ENCODE measurements around the gene COX7A2L. TPM values are rescaled to one million over a fixed set of nuclear protein-coding genes. Genes with fewer than 3 reads are reported as not detected.

COX7A2L gene
- total RNA-seq, 1 experiment from 2014 or later, result 99.5 TPM

DNA sequence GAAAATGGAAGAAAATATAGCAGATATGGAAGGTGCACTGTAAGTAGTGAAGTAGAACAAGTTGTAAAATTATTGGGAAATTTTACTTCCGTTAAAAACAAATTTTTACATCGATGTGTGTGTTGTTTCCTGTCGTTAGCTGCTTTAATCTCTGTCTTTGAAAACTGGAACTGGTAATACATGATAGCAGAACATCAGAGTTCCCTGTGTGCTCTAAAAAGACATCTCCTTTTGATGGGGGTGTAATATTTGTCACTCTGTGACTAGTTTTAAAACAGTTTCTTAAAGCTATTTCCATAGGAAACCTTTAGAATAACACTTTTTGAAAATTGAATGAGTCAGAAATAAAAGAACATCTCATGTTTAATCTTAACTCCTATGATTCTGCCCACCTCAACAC, 43.5 kb downstream of the COX7A2L start:
- H3K36me3 Mint-ChIP-seq, result peaks cover 35% of the 10 kb centered on the region
- TF ChIP-seq CREB1 (CRISPR knock-in tag; IDR thresholded peaks at IDR 0.05) (no peak), SMAD3 (CRISPR knock-in tag; IDR thresholded peaks at IDR 0.05; ENCODE audit: borderline replicate concordance) (no peak), NFYB (CRISPR knock-in tag; conservative IDR thresholded peaks at IDR 0.05; ENCODE audit: low read depth) (no peak), ZNF121 (CRISPR knock-in tag; IDR thresholded peaks at IDR 0.05) (no peak), IRF2 (CRISPR knock-in tag; IDR thresholded peaks at IDR 0.05; ENCODE audit: borderline replicate concordance, low read depth) (no peak), FOXK1 (CRISPR knock-in tag; IDR thresholded peaks at IDR 0.05) (no peak), TCF7 (CRISPR knock-in tag; IDR thresholded peaks at IDR 0.05; ENCODE audit: low read depth) (no peak), KAT7 (CRISPR knock-in tag; IDR thresholded peaks at IDR 0.05; ENCODE audit: borderline replicate concordance) (no peak)
- TF ChIP-seq, protein P1, sequence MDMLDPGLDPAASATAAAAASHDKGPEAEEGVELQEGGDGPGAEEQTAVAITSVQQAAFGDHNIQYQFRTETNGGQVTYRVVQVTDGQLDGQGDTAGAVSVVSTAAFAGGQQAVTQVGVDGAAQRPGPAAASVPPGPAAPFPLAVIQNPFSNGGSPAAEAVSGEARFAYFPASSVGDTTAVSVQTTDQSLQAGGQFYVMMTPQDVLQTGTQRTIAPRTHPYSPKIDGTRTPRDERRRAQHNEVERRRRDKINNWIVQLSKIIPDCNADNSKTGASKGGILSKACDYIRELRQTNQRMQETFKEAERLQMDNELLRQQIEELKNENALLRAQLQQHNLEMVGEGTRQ (CRISPR knock-in tag; IDR thresholded peaks at IDR 0.05), result no peak
- TF ChIP-seq, protein P2, sequence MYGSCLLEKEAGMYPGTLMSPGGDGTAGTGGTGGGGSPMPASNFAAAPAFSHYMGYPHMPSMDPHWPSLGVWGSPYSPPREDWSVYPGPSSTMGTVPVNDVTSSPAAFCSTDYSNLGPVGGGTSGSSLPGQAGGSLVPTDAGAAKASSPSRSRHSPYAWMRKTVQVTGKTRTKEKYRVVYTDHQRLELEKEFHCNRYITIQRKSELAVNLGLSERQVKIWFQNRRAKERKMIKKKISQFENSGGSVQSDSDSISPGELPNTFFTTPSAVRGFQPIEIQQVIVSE (CRISPR knock-in tag; IDR thresholded peaks at IDR 0.05; ENCODE audit: borderline replicate concordance), result no peak
- TF ChIP-seq, protein P3, sequence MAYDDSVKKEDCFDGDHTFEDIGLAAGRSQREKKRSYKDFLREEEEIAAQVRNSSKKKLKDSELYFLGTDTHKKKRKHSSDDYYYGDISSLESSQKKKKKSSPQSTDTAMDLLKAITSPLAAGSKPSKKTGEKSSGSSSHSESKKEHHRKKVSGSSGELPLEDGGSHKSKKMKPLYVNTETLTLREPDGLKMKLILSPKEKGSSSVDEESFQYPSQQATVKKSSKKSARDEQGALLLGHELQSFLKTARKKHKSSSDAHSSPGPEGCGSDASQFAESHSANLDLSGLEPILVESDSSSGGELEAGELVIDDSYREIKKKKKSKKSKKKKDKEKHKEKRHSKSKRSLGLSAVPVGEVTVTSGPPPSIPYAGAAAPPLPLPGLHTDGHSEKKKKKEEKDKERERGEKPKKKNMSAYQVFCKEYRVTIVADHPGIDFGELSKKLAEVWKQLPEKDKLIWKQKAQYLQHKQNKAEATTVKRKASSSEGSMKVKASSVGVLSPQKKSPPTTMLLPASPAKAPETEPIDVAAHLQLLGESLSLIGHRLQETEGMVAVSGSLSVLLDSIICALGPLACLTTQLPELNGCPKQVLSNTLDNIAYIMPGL (CRISPR knock-in tag; IDR thresholded peaks at IDR 0.05), result no peak
- TF ChIP-seq, protein P4, sequence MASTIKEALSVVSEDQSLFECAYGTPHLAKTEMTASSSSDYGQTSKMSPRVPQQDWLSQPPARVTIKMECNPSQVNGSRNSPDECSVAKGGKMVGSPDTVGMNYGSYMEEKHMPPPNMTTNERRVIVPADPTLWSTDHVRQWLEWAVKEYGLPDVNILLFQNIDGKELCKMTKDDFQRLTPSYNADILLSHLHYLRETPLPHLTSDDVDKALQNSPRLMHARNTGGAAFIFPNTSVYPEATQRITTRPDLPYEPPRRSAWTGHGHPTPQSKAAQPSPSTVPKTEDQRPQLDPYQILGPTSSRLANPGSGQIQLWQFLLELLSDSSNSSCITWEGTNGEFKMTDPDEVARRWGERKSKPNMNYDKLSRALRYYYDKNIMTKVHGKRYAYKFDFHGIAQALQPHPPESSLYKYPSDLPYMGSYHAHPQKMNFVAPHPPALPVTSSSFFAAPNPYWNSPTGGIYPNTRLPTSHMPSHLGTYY (CRISPR knock-in tag; IDR thresholded peaks at IDR 0.05), result no peak
- TF ChIP-seq, protein P5, sequence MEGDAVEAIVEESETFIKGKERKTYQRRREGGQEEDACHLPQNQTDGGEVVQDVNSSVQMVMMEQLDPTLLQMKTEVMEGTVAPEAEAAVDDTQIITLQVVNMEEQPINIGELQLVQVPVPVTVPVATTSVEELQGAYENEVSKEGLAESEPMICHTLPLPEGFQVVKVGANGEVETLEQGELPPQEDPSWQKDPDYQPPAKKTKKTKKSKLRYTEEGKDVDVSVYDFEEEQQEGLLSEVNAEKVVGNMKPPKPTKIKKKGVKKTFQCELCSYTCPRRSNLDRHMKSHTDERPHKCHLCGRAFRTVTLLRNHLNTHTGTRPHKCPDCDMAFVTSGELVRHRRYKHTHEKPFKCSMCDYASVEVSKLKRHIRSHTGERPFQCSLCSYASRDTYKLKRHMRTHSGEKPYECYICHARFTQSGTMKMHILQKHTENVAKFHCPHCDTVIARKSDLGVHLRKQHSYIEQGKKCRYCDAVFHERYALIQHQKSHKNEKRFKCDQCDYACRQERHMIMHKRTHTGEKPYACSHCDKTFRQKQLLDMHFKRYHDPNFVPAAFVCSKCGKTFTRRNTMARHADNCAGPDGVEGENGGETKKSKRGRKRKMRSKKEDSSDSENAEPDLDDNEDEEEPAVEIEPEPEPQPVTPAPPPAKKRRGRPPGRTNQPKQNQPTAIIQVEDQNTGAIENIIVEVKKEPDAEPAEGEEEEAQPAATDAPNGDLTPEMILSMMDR (IDR thresholded peaks at IDR 0.05), result no peak
- no peak for DNase-seq (ENCODE audit: low spot score)
- ChIA-PET CTCF (no interaction called here), POLR2A (no interaction called here)
- peaks cover 4% of the 10 kb centered on the region for H3K9me3 Mint-ChIP-seq
- no peak for ATAC-seq
- no peak overlapping the region for H3K4me3 Mint-ChIP-seq
- H3K27me3 Mint-ChIP-seq (ENCODE audit: low read depth), result no peaks in the 10 kb centered on the region
- H3K27ac Mint-ChIP-seq, result no peak overlapping the region
- H3K4me1 Mint-ChIP-seq, result peaks cover 3% of the 10 kb centered on the region; the same call in 1 of the 2 replicates

DNA sequence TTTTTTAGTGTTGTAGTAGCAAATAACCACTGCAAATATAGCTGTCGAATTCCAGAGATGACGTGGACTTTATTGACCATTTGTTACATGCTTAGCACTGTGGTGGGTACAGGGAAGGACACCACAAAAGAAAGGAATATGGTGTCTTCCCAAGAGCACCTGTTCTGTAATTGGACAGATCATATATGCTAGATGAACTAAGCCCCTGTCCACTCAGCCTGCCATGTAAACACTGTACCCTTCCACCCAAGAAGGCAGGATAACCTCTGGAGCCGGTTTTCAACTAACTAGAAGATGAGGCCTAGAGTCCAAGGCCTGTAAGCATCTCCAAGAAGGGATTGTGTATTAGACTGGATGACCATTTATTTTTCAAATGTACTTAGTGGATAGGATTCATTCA, 44.1 kb downstream of the COX7A2L start:
- Mint-ChIP-seq H3K36me3 (peaks cover 35% of the 10 kb centered on the region), H3K4me1 (peaks cover 4% of the 10 kb centered on the region), H3K9me3 (peaks cover 4% of the 10 kb centered on the region), H3K27ac (no peak overlapping the region), H3K27me3 (ENCODE audit: low read depth) (no peaks in the 10 kb centered on the region), H3K4me3 (no peak overlapping the region)
- TF ChIP-seq, protein P6, sequence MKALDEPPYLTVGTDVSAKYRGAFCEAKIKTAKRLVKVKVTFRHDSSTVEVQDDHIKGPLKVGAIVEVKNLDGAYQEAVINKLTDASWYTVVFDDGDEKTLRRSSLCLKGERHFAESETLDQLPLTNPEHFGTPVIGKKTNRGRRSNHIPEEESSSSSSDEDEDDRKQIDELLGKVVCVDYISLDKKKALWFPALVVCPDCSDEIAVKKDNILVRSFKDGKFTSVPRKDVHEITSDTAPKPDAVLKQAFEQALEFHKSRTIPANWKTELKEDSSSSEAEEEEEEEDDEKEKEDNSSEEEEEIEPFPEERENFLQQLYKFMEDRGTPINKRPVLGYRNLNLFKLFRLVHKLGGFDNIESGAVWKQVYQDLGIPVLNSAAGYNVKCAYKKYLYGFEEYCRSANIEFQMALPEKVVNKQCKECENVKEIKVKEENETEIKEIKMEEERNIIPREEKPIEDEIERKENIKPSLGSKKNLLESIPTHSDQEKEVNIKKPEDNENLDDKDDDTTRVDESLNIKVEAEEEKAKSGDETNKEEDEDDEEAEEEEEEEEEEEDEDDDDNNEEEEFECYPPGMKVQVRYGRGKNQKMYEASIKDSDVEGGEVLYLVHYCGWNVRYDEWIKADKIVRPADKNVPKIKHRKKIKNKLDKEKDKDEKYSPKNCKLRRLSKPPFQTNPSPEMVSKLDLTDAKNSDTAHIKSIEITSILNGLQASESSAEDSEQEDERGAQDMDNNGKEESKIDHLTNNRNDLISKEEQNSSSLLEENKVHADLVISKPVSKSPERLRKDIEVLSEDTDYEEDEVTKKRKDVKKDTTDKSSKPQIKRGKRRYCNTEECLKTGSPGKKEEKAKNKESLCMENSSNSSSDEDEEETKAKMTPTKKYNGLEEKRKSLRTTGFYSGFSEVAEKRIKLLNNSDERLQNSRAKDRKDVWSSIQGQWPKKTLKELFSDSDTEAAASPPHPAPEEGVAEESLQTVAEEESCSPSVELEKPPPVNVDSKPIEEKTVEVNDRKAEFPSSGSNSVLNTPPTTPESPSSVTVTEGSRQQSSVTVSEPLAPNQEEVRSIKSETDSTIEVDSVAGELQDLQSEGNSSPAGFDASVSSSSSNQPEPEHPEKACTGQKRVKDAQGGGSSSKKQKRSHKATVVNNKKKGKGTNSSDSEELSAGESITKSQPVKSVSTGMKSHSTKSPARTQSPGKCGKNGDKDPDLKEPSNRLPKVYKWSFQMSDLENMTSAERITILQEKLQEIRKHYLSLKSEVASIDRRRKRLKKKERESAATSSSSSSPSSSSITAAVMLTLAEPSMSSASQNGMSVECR (CRISPR knock-in tag; IDR thresholded peaks at IDR 0.05; ENCODE audit: borderline replicate concordance), result no peak
- no peak for TF ChIP-seq ZNF317 (CRISPR knock-in tag; IDR thresholded peaks at IDR 0.05; ENCODE audit: borderline replicate concordance, low read depth)
- TF ChIP-seq, protein P7, sequence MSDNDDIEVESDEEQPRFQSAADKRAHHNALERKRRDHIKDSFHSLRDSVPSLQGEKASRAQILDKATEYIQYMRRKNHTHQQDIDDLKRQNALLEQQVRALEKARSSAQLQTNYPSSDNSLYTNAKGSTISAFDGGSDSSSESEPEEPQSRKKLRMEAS (CRISPR knock-in tag; IDR thresholded peaks at IDR 0.05), result no peak
- TF ChIP-seq RORB (CRISPR knock-in tag; IDR thresholded peaks at IDR 0.05), result no peak
- TF ChIP-seq, protein P8, sequence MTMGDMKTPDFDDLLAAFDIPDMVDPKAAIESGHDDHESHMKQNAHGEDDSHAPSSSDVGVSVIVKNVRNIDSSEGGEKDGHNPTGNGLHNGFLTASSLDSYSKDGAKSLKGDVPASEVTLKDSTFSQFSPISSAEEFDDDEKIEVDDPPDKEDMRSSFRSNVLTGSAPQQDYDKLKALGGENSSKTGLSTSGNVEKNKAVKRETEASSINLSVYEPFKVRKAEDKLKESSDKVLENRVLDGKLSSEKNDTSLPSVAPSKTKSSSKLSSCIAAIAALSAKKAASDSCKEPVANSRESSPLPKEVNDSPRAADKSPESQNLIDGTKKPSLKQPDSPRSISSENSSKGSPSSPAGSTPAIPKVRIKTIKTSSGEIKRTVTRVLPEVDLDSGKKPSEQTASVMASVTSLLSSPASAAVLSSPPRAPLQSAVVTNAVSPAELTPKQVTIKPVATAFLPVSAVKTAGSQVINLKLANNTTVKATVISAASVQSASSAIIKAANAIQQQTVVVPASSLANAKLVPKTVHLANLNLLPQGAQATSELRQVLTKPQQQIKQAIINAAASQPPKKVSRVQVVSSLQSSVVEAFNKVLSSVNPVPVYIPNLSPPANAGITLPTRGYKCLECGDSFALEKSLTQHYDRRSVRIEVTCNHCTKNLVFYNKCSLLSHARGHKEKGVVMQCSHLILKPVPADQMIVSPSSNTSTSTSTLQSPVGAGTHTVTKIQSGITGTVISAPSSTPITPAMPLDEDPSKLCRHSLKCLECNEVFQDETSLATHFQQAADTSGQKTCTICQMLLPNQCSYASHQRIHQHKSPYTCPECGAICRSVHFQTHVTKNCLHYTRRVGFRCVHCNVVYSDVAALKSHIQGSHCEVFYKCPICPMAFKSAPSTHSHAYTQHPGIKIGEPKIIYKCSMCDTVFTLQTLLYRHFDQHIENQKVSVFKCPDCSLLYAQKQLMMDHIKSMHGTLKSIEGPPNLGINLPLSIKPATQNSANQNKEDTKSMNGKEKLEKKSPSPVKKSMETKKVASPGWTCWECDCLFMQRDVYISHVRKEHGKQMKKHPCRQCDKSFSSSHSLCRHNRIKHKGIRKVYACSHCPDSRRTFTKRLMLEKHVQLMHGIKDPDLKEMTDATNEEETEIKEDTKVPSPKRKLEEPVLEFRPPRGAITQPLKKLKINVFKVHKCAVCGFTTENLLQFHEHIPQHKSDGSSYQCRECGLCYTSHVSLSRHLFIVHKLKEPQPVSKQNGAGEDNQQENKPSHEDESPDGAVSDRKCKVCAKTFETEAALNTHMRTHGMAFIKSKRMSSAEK (CRISPR knock-in tag; IDR thresholded peaks at IDR 0.05; ENCODE audit: borderline replicate concordance), result no peak
- ChIA-PET CTCF (no interaction called here), POLR2A (no interaction called here)
- ATAC-seq (no peak), DNase-seq (ENCODE audit: low spot score) (no peak)

Measured in WTC11 (cell line).